Colonic mucosa (tissue), 4 donors: ENCODE results near the gene PLA2G4E. TPM values are rescaled to one million over a fixed set of nuclear protein-coding genes. Genes with fewer than 3 reads are reported as not detected.

ENCODE experiments used
- DNase-seq: peaks from one replicate; pipeline ENCODE4 v3.0.0-alpha.2; 2020
- H3K27ac ChIP-seq: fragments of 200-600 bp; one replicate; pipeline ENCODE4 v1.8.0; 2021
- H3K27me3 ChIP-seq: fragments of 200-600 bp; one replicate; pipeline ENCODE4 v1.8.0; 2021
- H3K36me3 ChIP-seq: fragments of 200-600 bp; one replicate; pipeline ENCODE4 v1.8.0; 2021
- H3K4me1 ChIP-seq: fragments of 200-600 bp; one replicate; pipeline ENCODE4 v1.8.0; 2021; ENCODE audit warnings: mild to moderate bottlenecking
- H3K4me3 ChIP-seq: fragments of 200-600 bp; one replicate; pipeline ENCODE4 v1.8.0; 2021
- H3K9ac ChIP-seq, 2 donors: one replicate each; pipeline ENCODE4 v1.7.0; 2013; ENCODE audit warnings: control low read depth in 2 of 2, low read depth in 2 of 2, low read length in 2 of 2
- H3K9me3 ChIP-seq: fragments of 200-600 bp; one replicate; pipeline ENCODE4 v1.8.0; 2021
- intact Hi-C: fragments of 100-400 bp; cut with DNase I; formaldehyde crosslinking; loops from one replicate; pipeline ENCODE4 v1.14.1; 2022
- total RNA-seq, 2 donors: library from RNA; stranded (reverse); fragmentation: NEBNext Ultra II Directional in 1 of 2; extraction: Animal tissue kit (Norgen Biotek cat#: 25700) in 1 of 2; gene quantifications; one replicate each; pipeline ENCODE4 v1.2.1, GENCODE V29; 2021
- TF ChIP-seq, protein P1 (sequence below): fragments of 200-600 bp; IDR thresholded peaks from one replicate; pipeline ENCODE4 v1.8.0; 2022; ENCODE audit warnings: antibody characterized with exemption, mild to moderate bottlenecking
- donor health status: healthy.
- donor health status: DM: no; HTN: no; CAD: no.
- donor health status: DM: no; HTN: no; CAD: no.

Gene PLA2G4E
- total RNA-seq, 2 donors from 2014 or later, result 0.67 TPM; not detected in 1

DNA sequence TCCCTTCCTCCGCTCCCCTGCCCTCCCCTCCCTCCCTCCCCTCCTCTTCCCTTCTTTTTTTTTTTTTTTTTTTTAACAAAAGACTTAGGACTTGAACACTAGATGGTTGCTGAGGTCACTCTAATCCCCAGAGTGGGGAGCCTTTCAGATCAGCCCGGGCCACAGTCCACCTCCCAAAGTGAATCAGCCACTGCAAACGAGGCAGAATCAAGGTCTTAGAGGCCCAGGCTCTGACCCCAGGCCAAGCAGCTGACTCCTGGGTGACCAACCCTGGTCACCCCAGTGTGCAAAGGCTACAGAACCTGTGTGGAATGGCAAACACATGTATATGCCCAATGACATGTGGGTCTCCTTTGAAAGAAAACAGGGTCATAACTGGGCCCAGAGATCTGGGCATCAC, 30.2 kb downstream of the PLA2G4E start:
- Histone ChIP-seq H3K4me3 (no peak overlapping the region), H3K9ac (no peak overlapping the region), H3K27ac (no peak overlapping the region), H3K27me3 (no peaks in the 10 kb centered on the region), H3K4me1 (no peaks in the 10 kb centered on the region), H3K9me3 (no peaks in the 10 kb centered on the region), H3K36me3 (no peaks in the 10 kb centered on the region)
- intact Hi-C loops, result no loop called here
- TF ChIP-seq, protein P1, sequence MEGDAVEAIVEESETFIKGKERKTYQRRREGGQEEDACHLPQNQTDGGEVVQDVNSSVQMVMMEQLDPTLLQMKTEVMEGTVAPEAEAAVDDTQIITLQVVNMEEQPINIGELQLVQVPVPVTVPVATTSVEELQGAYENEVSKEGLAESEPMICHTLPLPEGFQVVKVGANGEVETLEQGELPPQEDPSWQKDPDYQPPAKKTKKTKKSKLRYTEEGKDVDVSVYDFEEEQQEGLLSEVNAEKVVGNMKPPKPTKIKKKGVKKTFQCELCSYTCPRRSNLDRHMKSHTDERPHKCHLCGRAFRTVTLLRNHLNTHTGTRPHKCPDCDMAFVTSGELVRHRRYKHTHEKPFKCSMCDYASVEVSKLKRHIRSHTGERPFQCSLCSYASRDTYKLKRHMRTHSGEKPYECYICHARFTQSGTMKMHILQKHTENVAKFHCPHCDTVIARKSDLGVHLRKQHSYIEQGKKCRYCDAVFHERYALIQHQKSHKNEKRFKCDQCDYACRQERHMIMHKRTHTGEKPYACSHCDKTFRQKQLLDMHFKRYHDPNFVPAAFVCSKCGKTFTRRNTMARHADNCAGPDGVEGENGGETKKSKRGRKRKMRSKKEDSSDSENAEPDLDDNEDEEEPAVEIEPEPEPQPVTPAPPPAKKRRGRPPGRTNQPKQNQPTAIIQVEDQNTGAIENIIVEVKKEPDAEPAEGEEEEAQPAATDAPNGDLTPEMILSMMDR, result no peak
- DNase-seq, result no peak

DNA sequence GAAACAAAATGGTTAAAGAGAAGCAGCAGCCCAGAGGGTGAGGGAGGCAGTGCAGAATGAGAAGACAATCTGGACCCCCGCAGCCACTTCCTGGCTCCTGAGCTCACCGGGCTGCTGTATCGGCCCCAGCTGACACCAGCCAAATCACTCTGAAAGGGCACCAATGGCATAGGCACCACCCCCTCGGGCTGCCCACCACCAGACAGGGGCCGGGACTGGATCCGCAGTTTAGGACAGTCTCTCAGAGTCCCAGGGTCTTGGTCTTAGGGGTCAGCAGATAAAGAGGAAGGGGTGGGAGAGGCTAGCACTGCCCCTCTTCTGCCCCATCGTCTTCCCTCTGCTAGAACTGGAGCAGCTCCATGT, 30.6 kb downstream of the PLA2G4E start:
- Histone ChIP-seq H3K27ac (no peak overlapping the region), H3K4me3 (no peak overlapping the region), H3K36me3 (no peaks in the 10 kb centered on the region), H3K9me3 (no peaks in the 10 kb centered on the region), H3K27me3 (no peaks in the 10 kb centered on the region), H3K4me1 (no peaks in the 10 kb centered on the region), H3K9ac (no peak overlapping the region)
- no peak for DNase-seq
- intact Hi-C loops, result no loop called here
- TF ChIP-seq, protein P1, result no peak

GRCh38 chr15:41989573-41990242, 31.1 kb downstream of the PLA2G4E start:
- H3K27ac ChIP-seq, result no peak overlapping the region
- H3K9me3 ChIP-seq, result no peaks in the 10 kb centered on the region
- no peak overlapping the region for H3K9ac ChIP-seq
- H3K4me1 ChIP-seq, result no peaks in the 10 kb centered on the region
- peak; percentile 93 for DNase-seq
- no peaks in the 10 kb centered on the region for H3K36me3 ChIP-seq
- H3K27me3 ChIP-seq, result no peaks in the 10 kb centered on the region
- H3K4me3 ChIP-seq, result no peak overlapping the region
- TF ChIP-seq, protein P1, result peak; percentile 98
- intact Hi-C loops, result loop anchor here (2.0 to 10.0 kb wide), 2 partner anchors 67 to 145 kb away; no protein-coding TSS in a partner anchor

GRCh38 chr15:41988896-41989572, 31.8 kb downstream of the PLA2G4E start:
- no peak overlapping the region for H3K27ac ChIP-seq

GRCh38 chr15:41987925-41988275, 32.9 kb downstream of the PLA2G4E start:
- no peaks in the 10 kb centered on the region for H3K9me3 ChIP-seq
- no peak for DNase-seq
- no peak overlapping the region for H3K4me3 ChIP-seq
- no peaks in the 10 kb centered on the region for H3K4me1 ChIP-seq
- no peaks in the 10 kb centered on the region for H3K36me3 ChIP-seq
- TF ChIP-seq, protein P1, result no peak
- H3K27ac ChIP-seq, result no peak overlapping the region
- H3K27me3 ChIP-seq, result no peaks in the 10 kb centered on the region
- no peak overlapping the region for H3K9ac ChIP-seq
- intact Hi-C loops, result loop anchor here (2.0 to 10.0 kb wide), 2 partner anchors 69 to 147 kb away; no protein-coding TSS in a partner anchor

More at GRCh38 chr15:41988896-41989572, 31.8 kb downstream of the PLA2G4E start:
- H3K4me1 ChIP-seq, result no peaks in the 10 kb centered on the region
- H3K4me3 ChIP-seq, result no peak overlapping the region
- H3K27me3 ChIP-seq, result no peaks in the 10 kb centered on the region
- DNase-seq, result no peak
- H3K36me3 ChIP-seq, result no peaks in the 10 kb centered on the region
- no peak overlapping the region for H3K9ac ChIP-seq
- TF ChIP-seq, protein P1, result no peak
- H3K9me3 ChIP-seq, result no peaks in the 10 kb centered on the region
- intact Hi-C loops, result loop anchor here (2.0 to 10.0 kb wide), 2 partner anchors 68 to 146 kb away; no protein-coding TSS in a partner anchor
